Parathyroid adenoma (tissue), 2 donors: Measurements from ENCODE around the gene CDH11.

Source experiments
- H2AFZ ChIP-seq: fragments of 300-600 bp; sonication (generic); one replicate; pipeline ENCODE4 v1.7.0; 2017; ENCODE audit warnings: antibody characterized with exemption, mild to moderate bottlenecking
- H3K27ac ChIP-seq: fragments of 300-600 bp; sonication (generic); one replicate; pipeline ENCODE4 v1.7.0; 2017
- H3K27me3 ChIP-seq: fragments of 300-600 bp; sonication (generic); one replicate; pipeline ENCODE4 v1.7.0; 2017; ENCODE audit warnings: low read length; ENCODE audit not compliant: control insufficient read depth, insufficient read depth
- H3K36me3 ChIP-seq: fragments of 300-600 bp; sonication (generic); one replicate; pipeline ENCODE4 v1.7.0; 2017; ENCODE audit warnings: low read length; ENCODE audit not compliant: control insufficient read depth, insufficient read depth
- H3K4me1 ChIP-seq: fragments of 300-600 bp; sonication (generic); one replicate; pipeline ENCODE4 v1.7.0; 2017; ENCODE audit warnings: control low read depth
- H3K4me2 ChIP-seq: fragments of 300-600 bp; sonication (generic); one replicate; pipeline ENCODE4 v1.7.0; 2017; ENCODE audit warnings: low read length
- H3K4me3 ChIP-seq: fragments of 300-600 bp; sonication (generic); one replicate; pipeline ENCODE4 v1.7.0; 2017; ENCODE audit warnings: low read depth, low read length
- H3K79me2 ChIP-seq: fragments of 300-600 bp; sonication (generic); one replicate; pipeline ENCODE4 v1.7.0; 2017; ENCODE audit warnings: control low read depth
- H3K9ac ChIP-seq: fragments of 300-600 bp; sonication (generic); one replicate; pipeline ENCODE4 v1.7.0; 2017; ENCODE audit warnings: mild to moderate bottlenecking
- H3K9me3 ChIP-seq: fragments of 300-600 bp; sonication (generic); one replicate; pipeline ENCODE4 v1.7.0; 2017; ENCODE audit warnings: low read length; ENCODE audit not compliant: control insufficient read depth
- TF ChIP-seq, protein P1 (sequence below): fragments of 300-600 bp; sonication (generic); IDR thresholded peaks from one replicate; pipeline ENCODE4 v1.7.0; 2017; ENCODE audit warnings: antibody characterized with exemption, mild to moderate bottlenecking
- donor health status: primary hyperparathyroidism.

Gene CDH11

DNA sequence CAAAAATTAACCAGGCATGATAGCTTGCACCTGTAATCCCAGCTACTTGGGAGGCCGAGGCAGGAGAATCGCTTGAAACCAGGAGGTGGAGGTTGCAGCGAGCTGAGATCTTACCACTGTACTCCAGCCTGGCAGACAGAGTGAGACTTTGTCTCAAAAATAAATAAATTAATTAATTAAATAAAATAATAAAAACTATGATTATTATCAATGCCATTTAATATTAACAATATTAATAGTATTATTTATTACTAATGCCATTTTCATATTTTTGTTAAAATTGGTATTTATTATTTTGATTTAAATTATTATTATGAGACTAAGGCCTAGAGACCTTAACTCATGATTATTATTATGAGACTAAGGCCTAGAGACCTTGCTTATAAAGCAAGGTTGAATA is 121.2 kb downstream of the CDH11 start:
- no peaks in the 10 kb centered on the region for H3K79me2 ChIP-seq

DNA sequence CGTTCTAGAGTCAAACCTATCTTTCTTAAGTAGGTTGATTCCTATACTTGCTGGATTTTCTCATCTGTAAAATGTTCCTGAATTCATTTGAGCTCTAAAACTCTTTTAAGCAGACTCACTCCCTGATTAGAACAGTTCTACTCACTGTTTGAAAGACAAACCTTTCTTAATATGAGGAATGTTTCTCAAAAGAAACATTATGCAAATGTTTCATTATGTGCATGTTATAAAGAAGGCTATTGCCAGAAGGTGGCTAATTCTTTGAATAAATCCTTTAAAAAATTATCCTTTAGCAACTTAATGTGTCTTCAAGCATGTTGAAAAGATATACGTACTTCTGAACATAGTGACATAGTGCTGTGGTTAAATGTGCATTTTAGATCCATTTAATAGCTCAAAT is 124.1 kb downstream of the CDH11 start:
- H3K4me2 ChIP-seq: no peak overlapping the region
- no peak overlapping the region for H3K4me3 ChIP-seq
- no peaks in the 10 kb centered on the region for H3K27me3 ChIP-seq
- H3K27ac ChIP-seq: no peak overlapping the region
- H3K4me1 ChIP-seq: no peaks in the 10 kb centered on the region
- no peak overlapping the region for H3K9ac ChIP-seq
- H3K79me2 ChIP-seq: no peaks in the 10 kb centered on the region
- no peaks in the 10 kb centered on the region for H3K9me3 ChIP-seq
- no peaks in the 10 kb centered on the region for H3K36me3 ChIP-seq
- no peak overlapping the region for H2AFZ ChIP-seq
- TF ChIP-seq, protein P1, sequence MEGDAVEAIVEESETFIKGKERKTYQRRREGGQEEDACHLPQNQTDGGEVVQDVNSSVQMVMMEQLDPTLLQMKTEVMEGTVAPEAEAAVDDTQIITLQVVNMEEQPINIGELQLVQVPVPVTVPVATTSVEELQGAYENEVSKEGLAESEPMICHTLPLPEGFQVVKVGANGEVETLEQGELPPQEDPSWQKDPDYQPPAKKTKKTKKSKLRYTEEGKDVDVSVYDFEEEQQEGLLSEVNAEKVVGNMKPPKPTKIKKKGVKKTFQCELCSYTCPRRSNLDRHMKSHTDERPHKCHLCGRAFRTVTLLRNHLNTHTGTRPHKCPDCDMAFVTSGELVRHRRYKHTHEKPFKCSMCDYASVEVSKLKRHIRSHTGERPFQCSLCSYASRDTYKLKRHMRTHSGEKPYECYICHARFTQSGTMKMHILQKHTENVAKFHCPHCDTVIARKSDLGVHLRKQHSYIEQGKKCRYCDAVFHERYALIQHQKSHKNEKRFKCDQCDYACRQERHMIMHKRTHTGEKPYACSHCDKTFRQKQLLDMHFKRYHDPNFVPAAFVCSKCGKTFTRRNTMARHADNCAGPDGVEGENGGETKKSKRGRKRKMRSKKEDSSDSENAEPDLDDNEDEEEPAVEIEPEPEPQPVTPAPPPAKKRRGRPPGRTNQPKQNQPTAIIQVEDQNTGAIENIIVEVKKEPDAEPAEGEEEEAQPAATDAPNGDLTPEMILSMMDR: no peak

More for the DNA sequence above, 121.2 kb downstream of the CDH11 start:
- TF ChIP-seq, protein P1: no peak
- H3K4me1 ChIP-seq: no peaks in the 10 kb centered on the region
- H3K4me3 ChIP-seq: no peak overlapping the region
- H3K36me3 ChIP-seq: no peaks in the 10 kb centered on the region
- H3K9me3 ChIP-seq: no peaks in the 10 kb centered on the region
- H3K27ac ChIP-seq: no peak overlapping the region
- H2AFZ ChIP-seq: no peak overlapping the region
- H3K4me2 ChIP-seq: no peak overlapping the region
- no peaks in the 10 kb centered on the region for H3K27me3 ChIP-seq
- H3K9ac ChIP-seq: no peak overlapping the region

DNA sequence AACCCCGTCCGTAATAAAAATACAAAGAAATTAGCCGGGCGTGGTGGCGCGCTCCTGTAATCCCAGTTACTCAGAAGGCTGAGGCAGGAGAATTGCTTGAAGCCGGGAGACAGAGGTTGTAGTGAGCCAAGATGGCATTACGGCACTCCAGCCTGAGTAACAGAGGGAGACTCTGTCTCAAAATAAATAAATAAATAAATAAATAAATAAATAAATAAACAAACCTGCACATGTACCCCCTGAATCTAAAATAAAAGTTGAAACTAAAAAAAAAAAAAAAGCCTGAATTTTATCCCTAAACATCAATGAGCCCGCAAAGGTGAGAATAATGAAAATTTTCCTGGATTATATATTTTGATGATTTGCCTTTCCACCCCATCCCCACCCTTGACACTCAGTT is 124.7 kb downstream of the CDH11 start:
- Histone ChIP-seq H3K36me3 (no peaks in the 10 kb centered on the region), H3K4me2 (no peak overlapping the region), H3K9me3 (no peaks in the 10 kb centered on the region), H3K4me3 (no peak overlapping the region), H3K27ac (no peak overlapping the region), H3K79me2 (no peaks in the 10 kb centered on the region), H2AFZ (no peak overlapping the region), H3K4me1 (no peaks in the 10 kb centered on the region), H3K27me3 (no peaks in the 10 kb centered on the region), H3K9ac (no peak overlapping the region)
- TF ChIP-seq, protein P1: no peak

- Histone ChIP-seq H3K4me2 (no peak overlapping the region), H3K9me3 (no peaks in the 10 kb centered on the region), H3K27me3 (no peaks in the 10 kb centered on the region), H3K4me1 (no peaks in the 10 kb centered on the region), H3K27ac (no peak overlapping the region), H3K79me2 (no peaks in the 10 kb centered on the region), H3K4me3 (no peak overlapping the region), H3K36me3 (no peaks in the 10 kb centered on the region), H3K9ac (no peak overlapping the region), H2AFZ (no peak overlapping the region)
- TF ChIP-seq, protein P1: no peak
Measured at GRCh38 chr16:64996641-64997040, 125.2 kb downstream of the CDH11 start.

DNA sequence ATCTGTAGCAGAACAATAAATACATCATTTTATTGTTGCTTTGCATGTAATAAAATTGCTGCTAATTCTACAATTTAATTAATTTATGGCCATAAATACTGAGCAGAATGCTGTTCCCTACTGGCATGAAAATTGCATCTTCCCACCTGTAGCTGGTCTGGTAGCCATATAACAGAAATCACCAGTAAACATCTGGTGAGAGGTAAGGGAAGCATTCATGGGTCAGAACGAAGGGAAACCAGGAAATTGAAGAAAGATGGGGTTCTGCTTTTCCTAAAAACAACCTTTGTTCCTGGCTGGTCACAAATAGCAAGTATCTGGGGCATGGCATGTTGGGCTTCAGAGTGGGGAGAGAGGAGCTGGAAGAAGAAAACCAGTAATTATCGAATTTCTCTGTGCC is 128.4 kb downstream of the CDH11 start:
- H3K79me2 ChIP-seq: no peaks in the 10 kb centered on the region
- no peaks in the 10 kb centered on the region for H3K9me3 ChIP-seq
- H3K9ac ChIP-seq: no peak overlapping the region
- H3K4me1 ChIP-seq: no peaks in the 10 kb centered on the region
- H3K27ac ChIP-seq: no peak overlapping the region
- H3K36me3 ChIP-seq: no peaks in the 10 kb centered on the region
- no peak overlapping the region for H3K4me3 ChIP-seq
- TF ChIP-seq, protein P1: no peak
- no peaks in the 10 kb centered on the region for H3K27me3 ChIP-seq
- H3K4me2 ChIP-seq: no peak overlapping the region
- no peak overlapping the region for H2AFZ ChIP-seq
